Panc1 (cell line): ENCODE measurements around the gene LMLN. TPM values are rescaled to one million over a fixed set of nuclear protein-coding genes. Genes with fewer than 3 reads are reported as not detected.

ENCODE experiments used
- ATAC-seq: fragments of 200-7000 bp; cut with Tn5 transposase; 2 replicates; pipeline ENCODE4 v1.9.1; 2020; ENCODE audit warnings: mild to moderate bottlenecking, moderate library complexity
- BruUV-seq: library from RNA; stranded (reverse); fragments of 400-500 nt; replicated peaks from 2 replicates; lab custom pipeline; 2021; lab: Mats Ljungman, UMichigan
- CTCF ChIA-PET: fragments of 300-600 bp; sonication (Branson Sonifier 250); formaldehyde crosslinking; loops from one replicate; lab custom pipeline; 2022; ENCODE audit warnings: antibody characterized with exemption; lab: Charles Lee
- POLR2A ChIA-PET: fragments of 300-600 bp; sonication (Branson Sonifier 250); formaldehyde crosslinking; loops from one replicate; lab custom pipeline; 2022; ENCODE audit warnings: antibody characterized with exemption; lab: Charles Lee
- DNase-seq: peaks from one replicate; pipeline ENCODE4 v3.0.0-alpha.2; 2010; ENCODE audit warnings: low read depth, low spot score
- H3K27ac ChIP-seq: 2 replicates; pipeline ENCODE4 v1.5.1; 2011; ENCODE audit warnings: mild to moderate bottlenecking, low read length, inconsistent platforms
- H3K27me3 ChIP-seq: fragments of 200-500 bp; sonication (Bioruptor generic); 2 replicates; pipeline ENCODE4 v1.6.0; 2014; ENCODE audit warnings: low read length, inconsistent platforms; ENCODE audit not compliant: control insufficient read depth, insufficient read depth
- H3K36me3 ChIP-seq: fragments of 200-500 bp; sonication (Bioruptor generic); 2 replicates; pipeline ENCODE4 v1.5.1; 2014; ENCODE audit warnings: inconsistent platforms, mild to moderate bottlenecking, low read length, moderate library complexity; ENCODE audit not compliant: control insufficient read depth, insufficient read depth
- H3K4me1 ChIP-seq: 2 replicates; pipeline ENCODE4 v1.5.1; 2011; ENCODE audit warnings: inconsistent platforms, mild to moderate bottlenecking, low read length, moderate library complexity; ENCODE audit not compliant: control insufficient read depth, insufficient read depth
- H3K4me3 ChIP-seq, 2 experiments: 2 replicates each; pipeline ENCODE4 v1.5.1; 2011 to 2012; ENCODE audit warnings: low read depth in 2 of 2, low read length in 2 of 2, mild to moderate bottlenecking in 2 of 2, inconsistent platforms in 1 of 2, moderate library complexity in 1 of 2
- H3K9me3 ChIP-seq: fragments of 200-500 bp; sonication (Bioruptor generic); 2 replicates; pipeline ENCODE4 v1.5.1; 2014; ENCODE audit warnings: low read depth, mild to moderate bottlenecking, inconsistent platforms, low read length, moderate library complexity; ENCODE audit not compliant: control insufficient read depth, insufficient read depth
- CTCF ChIP-seq: fragments of 450-650 bp; IDR thresholded peaks from 2 replicates; pipeline ENCODE4 v1.5.1; 2017; ENCODE audit warnings: mild to moderate bottlenecking
- POLR2AphosphoS5 ChIP-seq: IDR thresholded peaks from 2 replicates; pipeline ENCODE4 v1.6.1; 2012; ENCODE audit warnings: mild to moderate bottlenecking, low read depth, low read length, moderate library complexity
- REST ChIP-seq, 2 experiments: IDR thresholded peaks; 2 replicates each; pipeline ENCODE4 v1.6.1; 2011 to 2012; ENCODE audit warnings: low read depth in 2 of 2, control low read depth in 1 of 2, low read length in 1 of 2, mild to moderate bottlenecking in 1 of 2, moderate library complexity in 1 of 2; ENCODE audit not compliant: insufficient read depth in 1 of 2
- SIN3A ChIP-seq: IDR thresholded peaks from 2 replicates; pipeline ENCODE4 v1.6.1; 2012; ENCODE audit warnings: low read depth, mild to moderate bottlenecking, low read length, moderate library complexity, borderline replicate concordance; ENCODE audit not compliant: insufficient read depth
- TCF7L2 ChIP-seq: IDR thresholded peaks from 2 replicates; pipeline ENCODE4 v1.6.1; 2011; ENCODE audit warnings: mild to moderate bottlenecking, low read depth, low read length, inconsistent platforms
- in situ Hi-C: cut with HindIII; loops from 2 replicates; pipeline ENCODE4 v1.10.0; 2016; ENCODE audit warnings: low sequenced_read_pairs, low pct_unique_long_range_greater_than_20kb
- intact Hi-C: fragments of 100-400 bp; cut with micrococcal nuclease; formaldehyde crosslinking; loops from one replicate; pipeline ENCODE4 v1.10.0; 2022; ENCODE audit not compliant: unreplicated experiment
- total RNA-seq: library from RNA; stranded (reverse); gene quantifications from one replicate; pipeline ENCODE4 v1.2.1, GENCODE V29; 2021; ENCODE audit not compliant: unreplicated experiment

LMLN gene
- total RNA-seq, 1 experiment from 2014 or later: 21.8 TPM

GRCh38 chr3:198030125-198030524 lies 70.1 kb downstream of the LMLN start:
- H3K9me3 ChIP-seq: no peaks in the 10 kb centered on the region
- no peaks in the 10 kb centered on the region for H3K36me3 ChIP-seq
- no peaks in the 10 kb centered on the region for H3K27me3 ChIP-seq
- intact Hi-C loops: no loop called here
- ATAC-seq (no peak), DNase-seq (no peak)
- ChIA-PET CTCF (no interaction called here), POLR2A (interaction anchor here (0.7 kb wide), 1 partner anchor 211 kb away, joined by 4 read pairs; no protein-coding TSS in a partner anchor)
- TF ChIP-seq SIN3A (no peak), REST (IDR thresholded peaks at IDR 0.05; ENCODE audit: insufficient read depth in 1 of 2, low read depth in 2 of 2, low read length in 1 of 2) (no peak), POLR2AphosphoS5 (no peak)
- H3K4me3 ChIP-seq: no peak overlapping the region
- in situ Hi-C loops: no loop called here
- no peak overlapping the region for H3K27ac ChIP-seq
- BruUV-seq: no TSS peak
- H3K4me1 ChIP-seq: no peaks in the 10 kb centered on the region

GRCh38 chr3:198030726-198031125 lies 70.7 kb downstream of the LMLN start:
- no peak overlapping the region for H3K4me3 ChIP-seq
- BruUV-seq: no TSS peak
- ChIA-PET POLR2A (no interaction called here), CTCF (no interaction called here)
- TF ChIP-seq POLR2AphosphoS5 (no peak), SIN3A (no peak), TCF7L2 (no peak), CTCF (no peak), REST (IDR thresholded peaks at IDR 0.05; ENCODE audit: insufficient read depth in 1 of 2, low read depth in 2 of 2, low read length in 1 of 2) (no peak)
- DNase-seq: no peak
- H3K9me3 ChIP-seq: no peaks in the 10 kb centered on the region
- no peaks in the 10 kb centered on the region for H3K27me3 ChIP-seq
- intact Hi-C loops (no loop called here), in situ Hi-C loops (no loop called here)
- no peaks in the 10 kb centered on the region for H3K4me1 ChIP-seq
- ATAC-seq: no peak
- H3K27ac ChIP-seq: no peak overlapping the region
- no peaks in the 10 kb centered on the region for H3K36me3 ChIP-seq
